Erythroblast (primary cell): Measurements from ENCODE around the gene SH2B2.

Experiments
- GATA1 ChIP-seq: IDR thresholded peaks from 2 replicates; pipeline ENCODE4 v1.6.1; 2011; ENCODE audit warnings: low read depth, mild to moderate bottlenecking, control low read depth, low read length, moderate library complexity
- POLR2A ChIP-seq: IDR thresholded peaks from 2 replicates; pipeline ENCODE4 v1.6.1; 2011; ENCODE audit warnings: mild to moderate bottlenecking, low read length

- no peak for TF ChIP-seq POLR2A
- no peak for TF ChIP-seq GATA1
These were observed 33.5 kb downstream of the SH2B2 start for GRCh38 chr7:102320181-102320580.
